ENCODE measurements around the gene YTHDF2.
"Not testable (repeated sequence)": the region's sequence is repeated elsewhere in the genome, so short reads cannot be mapped to it uniquely, and the experiment has no call there.

YTHDF2 gene

DNA sequence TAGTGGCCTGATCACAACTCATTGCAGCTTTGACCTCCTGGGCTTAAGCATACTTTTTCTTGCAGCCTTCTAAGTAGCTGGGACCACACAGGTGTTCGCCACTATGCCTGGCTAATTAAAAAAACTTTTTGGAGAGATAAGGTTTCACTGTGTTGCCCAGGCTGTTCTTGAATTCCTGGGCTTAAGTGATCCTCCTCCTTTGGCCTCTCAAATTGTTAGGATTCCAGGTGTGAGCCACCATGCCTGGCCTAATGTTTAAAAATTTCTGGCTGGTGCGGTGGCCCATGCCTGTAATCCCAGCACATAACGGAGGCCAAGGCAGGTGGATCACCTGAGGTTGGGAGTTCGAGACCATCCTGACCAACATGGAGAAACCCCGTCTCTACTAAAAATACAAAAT is 24.4 kb downstream of the YTHDF2 start:
- DNase-seq = no peak

DNA sequence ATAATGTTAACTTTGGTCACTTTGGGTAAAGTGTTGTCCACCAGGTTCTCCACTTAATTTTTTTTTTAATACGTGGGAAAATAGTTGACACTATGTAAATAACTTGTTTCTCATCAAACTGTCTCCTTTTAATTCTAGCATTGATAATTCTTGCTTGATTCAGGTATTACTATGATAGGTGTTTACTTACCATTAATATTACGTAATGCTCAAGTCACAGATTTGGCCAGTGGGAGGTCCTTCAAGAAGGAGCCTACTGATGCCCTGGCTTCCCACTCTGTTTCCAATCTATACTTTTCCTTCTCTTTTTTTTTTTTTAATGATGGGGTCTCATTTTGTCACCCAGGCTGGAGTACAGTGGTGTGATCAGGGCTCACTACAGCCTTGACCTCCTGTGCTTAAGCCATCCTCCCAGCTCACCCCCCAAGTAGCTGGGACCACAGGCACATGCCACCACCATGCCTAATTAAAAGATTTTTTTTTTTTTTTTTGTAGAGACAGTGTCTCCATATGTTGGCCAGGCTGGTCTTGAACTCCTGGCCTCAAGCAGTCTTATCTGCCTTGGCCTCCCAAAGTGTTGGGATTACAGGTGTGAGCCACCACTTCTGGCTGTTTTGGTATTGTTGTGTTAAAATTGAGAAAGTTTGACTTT is 29.9 kb downstream of the YTHDF2 start:
- no peak for DNase-seq

DNA sequence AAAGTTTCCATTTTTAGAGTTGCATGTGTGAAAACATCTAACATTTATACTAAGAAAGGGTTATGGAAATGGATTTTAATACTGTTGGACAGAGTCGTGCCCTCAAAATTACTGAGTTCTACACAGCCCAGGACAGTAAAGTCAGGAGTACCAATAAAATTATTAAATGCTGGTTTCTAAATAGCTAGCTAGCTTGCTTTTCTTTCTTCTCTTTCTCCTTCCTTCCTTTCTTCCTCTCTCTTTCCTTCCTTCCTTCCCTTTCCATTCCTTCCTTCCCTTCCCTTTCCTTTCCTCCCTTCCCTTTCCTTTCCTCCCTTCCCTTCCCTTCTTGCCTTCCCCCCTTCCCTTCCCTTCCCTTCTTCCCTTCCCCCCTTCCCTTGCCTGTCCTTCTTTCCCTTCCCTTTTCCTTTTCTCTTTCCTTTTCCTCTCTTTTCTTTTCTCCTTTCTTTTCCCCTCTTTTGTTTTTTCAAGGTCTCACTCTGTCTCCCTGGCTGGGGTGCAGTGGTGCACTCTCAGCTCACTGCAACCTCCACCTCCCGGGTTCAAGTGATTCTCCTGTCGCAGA is 33.9 kb downstream of the YTHDF2 start:
- no peak for DNase-seq

DNA sequence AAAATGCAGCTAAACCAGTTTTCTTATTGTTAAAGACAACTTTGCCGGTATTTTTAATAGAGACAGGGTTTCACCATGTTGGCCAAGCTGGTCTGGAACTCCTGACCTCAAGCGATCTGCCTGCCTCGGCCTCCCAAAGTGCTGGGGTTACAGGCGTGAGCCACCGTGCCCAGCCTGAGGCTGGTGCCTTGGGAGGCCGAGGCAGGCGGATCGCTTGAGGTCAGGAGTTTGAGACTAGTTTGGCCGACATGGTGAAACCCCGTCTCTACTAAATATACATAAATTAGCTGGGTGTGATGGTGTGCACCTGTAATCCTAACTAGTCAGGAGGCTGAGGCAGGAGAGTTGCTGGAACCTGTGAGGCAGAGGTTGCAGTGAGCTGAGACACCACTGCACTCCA is 35.2 kb downstream of the YTHDF2 start:
- DNase-seq = not testable (repeated sequence)

DNA sequence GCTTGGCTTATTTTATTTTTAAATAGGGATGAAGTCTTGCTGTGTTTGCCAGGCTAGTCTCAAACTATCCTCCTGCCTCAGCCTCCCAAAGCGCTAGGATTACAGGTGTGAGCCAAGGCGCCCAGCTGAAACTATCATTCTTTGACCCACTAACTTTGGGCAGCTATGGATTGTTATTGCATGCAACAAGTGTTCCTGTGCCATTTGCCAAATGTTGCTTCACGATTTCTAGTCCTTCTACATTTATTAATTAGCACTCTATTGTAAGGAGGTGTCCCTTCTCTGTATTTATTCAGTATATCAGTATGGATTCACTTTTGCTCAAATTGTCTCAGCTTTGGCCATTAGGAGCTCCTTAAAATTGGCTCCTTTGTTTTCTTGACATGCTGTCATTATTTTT is 36.4 kb downstream of the YTHDF2 start:
- DNase-seq = no peak

DNA sequence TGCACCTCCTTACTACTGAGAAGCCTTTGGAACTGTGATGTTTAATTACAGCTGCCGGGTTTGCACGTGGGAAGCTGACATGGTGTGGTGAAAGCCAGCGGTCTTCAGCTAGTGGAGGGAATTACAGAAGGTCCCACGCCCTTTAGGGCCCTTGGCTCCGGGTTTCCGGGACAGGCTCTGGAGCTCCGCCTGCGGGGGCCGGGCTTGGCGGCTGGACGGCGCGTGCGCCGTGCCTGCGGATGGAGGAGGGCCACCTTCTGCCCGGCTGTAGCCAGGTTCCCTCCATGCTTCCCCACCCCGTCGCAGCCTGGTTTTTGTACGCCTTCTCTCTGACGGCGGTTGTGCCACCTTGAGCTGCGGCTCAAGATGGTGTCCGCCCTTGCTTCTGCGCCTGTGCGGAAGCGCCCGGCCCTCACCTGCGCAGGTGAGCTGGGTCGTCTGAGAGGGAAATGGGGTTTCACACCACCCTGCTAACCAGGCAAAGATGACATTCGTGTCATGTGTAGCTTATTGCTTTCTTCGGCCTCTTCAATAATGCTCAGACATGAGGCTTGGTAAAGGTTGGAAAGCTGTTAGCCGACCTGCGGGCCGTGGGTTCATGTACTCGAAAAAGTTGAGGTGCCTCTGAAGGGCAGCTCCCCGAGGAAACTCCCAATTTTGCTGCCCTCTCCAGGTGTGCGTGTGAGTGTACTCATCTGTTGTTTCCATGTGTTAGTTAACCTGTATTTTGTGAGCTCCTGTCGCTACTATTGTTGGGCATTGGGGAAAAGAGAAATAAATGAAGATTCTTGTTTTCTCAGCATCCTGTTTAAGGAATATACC is 38.6 kb downstream of the YTHDF2 start:
- DNase-seq = peak; percentile 74

DNA sequence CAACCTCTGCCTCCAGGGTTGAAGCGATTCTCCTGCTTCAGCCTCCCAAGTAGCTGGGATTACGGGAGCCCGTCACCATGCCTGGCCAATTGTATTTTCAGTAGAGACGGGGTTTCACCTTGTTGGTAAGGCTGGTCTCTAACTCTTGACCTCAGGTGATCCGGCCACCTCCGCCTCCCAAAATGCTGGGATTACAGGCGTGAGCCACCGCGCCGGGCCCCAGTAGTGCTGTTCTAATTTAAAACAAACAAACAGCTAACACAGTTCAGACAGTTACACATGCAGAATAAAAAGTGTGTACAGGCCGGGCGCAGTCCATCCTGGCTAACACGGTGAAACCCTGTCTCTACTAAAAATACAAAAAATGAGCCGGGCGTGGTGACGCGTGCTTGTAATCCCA is 39.6 kb downstream of the YTHDF2 start:
- no peak for DNase-seq

DNA sequence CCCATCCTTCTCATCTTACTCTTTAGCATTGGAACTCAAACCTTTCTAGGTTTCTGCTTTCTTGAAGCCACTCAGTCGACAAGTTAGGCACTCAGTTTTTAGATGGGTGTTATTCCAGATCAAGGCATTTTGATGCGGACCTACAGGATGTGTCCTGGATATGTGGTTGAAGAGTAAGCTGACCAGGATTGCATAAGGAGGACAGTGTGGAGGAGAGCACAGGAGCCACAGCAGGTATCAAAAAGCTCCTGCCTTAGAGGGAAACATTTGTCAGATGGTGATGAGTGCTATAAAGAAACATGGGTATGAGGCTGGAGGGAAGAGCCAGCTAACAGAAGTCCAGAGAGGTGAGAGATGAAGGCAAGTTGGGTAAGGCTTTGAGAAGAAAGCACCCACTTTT is 41.3 kb downstream of the YTHDF2 start:
- DNase-seq = no peak

DNA sequence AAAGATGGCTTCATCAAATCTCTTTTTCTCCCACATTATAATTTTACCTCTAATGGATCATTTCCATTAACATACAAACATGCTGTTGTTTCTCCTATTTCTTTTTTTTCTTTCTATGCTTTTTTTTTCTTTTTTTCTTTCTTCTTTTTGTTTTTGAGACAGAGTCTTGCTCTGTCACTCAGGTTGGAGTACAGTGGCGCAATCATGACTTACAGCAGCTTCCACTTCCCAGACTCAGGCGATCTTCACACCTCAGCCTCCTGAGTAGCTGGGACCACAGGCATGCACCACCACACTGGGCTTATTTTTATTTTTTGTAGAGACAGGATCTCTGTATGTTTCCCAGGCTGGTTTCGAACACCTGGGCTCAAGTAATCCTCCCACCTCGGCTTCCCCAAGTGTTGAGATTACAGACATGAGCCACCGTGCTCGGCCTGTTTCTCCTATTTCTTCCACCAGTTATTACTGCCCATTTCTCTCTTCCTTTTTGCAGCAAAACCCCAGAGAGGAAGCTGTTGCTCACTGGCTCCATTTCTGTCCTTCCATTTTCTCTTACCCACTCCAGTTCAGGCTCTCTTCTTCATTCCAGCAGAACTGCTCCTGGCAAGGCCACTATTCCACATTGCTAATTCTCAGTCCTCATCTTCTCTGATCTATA is 43.1 kb downstream of the YTHDF2 start:
- DNase-seq = no peak

DNA sequence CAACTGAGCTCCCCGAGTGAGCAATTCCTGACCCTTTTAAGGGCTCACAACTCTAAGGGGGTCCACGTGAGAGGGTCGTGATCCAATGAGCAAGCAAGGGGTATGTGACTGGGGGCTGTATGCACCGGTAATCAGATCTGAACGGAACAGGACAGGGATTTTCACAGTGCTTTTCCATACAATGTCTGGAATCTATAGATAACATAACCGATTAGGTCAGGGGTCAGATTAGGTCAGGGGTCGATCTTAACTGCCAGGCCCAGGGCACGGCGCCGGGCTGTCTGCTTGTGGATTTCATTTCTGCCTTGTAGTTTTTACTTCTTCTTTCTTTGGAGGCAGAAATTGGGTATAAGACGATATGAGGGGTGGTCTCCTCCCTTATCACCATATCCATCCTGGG is 44.6 kb downstream of the YTHDF2 start:
- DNase-seq = no peak

DNA sequence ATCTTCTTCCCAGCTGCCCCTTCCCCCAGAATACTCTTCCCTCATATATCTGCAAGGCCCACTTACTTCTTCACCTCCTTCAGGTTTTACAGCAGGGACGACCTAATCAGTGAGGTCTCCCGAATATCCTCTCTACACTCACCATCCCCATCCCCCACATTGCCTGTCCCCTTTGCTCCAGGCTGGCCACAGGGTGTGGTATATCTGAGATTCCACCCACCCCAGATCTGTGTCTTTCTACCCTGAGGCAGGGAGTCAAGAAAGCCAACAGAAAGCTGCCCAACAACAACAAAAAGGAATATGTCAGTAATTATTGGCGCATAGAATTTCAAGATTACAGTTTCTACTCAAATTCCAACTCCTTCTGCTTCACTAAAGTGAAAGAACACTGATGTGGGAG is 45.3 kb downstream of the YTHDF2 start:
- no peak for DNase-seq

DNA sequence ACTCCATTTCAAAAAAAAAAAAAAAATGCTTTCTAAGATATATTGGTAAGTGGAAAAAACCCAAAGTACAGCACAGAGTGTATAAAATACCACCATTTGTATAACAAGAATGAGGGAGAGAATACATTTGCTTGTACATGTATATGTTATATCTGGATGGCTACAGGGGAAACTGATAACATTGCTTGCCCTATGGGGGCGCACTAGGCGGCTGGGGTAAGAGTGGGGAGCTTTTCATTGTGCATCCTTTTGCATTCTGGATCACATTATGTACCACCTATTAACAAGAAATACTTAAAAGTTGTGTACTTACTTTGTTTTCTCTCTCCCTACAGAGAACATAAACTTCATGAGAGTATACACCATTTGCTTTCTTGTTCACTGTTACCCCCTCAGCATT is 46.6 kb downstream of the YTHDF2 start:
- DNase-seq = no peak

DNA sequence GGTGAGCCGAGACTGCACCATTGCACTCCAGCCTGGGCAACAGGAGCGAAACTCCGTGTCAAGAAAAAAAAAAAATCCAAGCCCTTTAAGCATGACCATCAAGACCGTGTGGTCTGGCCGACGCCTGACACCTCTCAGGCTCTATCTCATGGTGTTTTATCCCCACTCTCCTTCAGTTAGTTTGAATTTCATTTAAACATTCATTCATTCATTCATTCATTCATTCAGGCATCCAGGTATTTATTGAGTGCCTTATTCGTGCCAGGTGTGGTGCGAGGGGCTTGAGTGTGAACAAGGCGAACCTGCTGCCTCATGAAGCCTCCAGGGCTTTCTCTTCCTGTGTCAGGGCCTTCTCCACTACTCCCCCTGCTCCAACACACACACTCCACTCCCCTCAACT is 52.7 kb downstream of the YTHDF2 start:
- DNase-seq = no peak

DNA sequence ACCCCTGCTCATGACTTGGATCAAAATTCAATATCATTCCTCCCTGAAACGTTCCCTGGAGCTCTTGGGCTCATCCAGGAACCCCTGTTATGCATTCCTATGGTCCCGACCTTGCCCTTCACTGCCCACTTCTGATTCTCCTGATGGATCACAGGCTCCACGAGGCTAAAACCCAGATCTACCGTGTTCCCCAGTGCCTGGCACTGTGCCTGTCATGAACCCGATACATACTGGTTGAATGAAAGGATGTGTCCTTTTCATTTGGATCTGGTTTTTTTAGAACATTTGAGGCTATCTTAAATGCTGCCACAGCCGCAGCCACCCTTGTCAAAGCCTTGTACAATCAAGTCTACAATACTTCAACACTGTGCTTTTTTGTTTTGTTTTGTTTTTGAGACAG is 53.1 kb downstream of the YTHDF2 start:
- DNase-seq = no peak

DNA sequence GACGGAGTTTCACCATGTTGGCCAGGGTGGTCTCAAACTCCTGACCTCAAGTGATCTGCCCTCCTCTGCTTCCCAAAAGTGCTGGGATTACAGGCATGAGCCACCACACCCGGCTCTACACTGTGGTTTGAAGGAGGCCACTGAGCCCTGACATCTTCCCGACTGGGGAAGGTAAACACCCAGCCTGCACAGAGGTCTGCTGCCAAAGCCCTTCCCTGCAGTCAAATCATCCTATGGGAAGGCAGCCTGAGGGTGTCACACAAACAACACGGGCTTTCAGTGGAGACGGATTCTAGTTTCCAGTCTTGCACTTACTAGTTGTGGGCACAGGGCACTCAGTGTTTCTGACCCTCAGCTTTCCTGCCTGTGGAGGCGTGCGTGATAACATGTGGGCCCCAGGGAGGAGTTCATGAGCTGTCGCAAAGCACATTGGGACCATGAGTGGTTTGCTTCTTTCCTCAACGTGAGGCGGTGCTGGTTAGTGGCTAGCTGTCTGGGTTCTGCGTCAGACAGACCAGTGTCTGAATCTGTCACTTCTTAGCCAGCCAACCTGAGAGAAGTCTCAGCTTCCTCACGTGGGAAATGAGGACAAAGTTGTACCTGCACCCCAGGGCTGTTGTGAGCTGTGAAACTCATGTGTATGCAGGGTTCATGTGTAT is 53.8 kb downstream of the YTHDF2 start:
- DNase-seq = no peak

DNA sequence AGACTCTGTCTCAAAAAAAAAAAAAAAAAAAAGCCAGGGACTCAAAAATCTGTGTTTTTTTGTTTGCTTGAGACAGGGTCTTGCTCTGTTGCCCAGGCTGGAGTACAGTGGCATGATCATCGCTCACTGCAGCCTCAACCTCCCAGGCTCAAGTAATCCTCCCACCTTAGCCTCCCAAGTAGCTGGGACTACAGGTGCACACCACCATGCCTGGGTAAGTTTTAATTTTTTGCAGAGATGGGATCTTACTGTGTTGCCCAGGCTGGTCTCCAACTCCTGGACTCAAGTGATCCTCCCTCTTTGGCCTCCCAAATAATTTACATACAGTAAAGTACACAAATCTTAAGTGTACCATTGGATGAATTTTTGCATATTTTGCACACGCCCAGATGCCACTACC is 55.2 kb downstream of the YTHDF2 start:
- not testable (repeated sequence) for DNase-seq

DNA sequence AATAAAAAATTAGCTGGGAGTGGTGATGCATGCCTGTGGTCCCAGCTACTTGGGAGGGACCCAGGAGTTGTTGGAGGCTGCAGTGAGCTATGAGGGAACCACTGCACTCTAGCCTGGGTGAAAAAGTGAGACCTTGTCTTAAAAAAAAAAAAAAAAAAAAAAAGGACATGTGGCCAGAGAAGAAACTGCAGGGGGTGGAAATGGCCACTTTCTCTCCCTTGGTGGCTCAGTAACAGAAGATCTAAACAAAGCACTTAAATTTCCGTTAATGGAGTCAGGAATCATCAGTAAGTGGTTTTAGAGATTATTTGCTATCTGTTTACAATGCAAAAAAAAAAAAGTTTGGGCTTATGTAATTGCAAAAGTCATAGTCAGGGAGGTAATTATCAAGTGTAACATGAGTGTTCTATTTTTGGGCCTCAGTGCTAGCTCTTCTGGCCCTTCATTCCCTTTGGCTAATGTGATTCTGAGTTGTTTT is 55.9 kb downstream of the YTHDF2 start:
- no peak for DNase-seq

DNA sequence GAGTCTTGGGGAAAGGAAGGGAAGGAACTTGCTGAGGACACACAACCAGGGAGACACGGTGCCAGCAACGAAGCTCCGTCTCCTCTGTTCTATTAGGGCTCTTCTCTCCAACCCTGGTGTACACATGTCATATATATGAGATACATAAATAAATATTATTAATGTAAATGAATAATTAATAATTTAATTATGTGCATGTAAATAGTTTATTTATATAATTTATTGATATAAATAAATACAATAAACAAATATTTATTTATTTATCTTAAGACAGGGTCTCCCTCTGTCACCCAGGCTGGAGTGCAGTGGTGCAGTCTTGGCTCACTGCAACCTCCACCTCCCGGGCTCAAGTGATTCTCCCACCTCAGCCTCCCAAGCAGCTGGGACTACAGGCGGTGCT is 57.8 kb downstream of the YTHDF2 start:
- not testable (repeated sequence) for DNase-seq

DNA sequence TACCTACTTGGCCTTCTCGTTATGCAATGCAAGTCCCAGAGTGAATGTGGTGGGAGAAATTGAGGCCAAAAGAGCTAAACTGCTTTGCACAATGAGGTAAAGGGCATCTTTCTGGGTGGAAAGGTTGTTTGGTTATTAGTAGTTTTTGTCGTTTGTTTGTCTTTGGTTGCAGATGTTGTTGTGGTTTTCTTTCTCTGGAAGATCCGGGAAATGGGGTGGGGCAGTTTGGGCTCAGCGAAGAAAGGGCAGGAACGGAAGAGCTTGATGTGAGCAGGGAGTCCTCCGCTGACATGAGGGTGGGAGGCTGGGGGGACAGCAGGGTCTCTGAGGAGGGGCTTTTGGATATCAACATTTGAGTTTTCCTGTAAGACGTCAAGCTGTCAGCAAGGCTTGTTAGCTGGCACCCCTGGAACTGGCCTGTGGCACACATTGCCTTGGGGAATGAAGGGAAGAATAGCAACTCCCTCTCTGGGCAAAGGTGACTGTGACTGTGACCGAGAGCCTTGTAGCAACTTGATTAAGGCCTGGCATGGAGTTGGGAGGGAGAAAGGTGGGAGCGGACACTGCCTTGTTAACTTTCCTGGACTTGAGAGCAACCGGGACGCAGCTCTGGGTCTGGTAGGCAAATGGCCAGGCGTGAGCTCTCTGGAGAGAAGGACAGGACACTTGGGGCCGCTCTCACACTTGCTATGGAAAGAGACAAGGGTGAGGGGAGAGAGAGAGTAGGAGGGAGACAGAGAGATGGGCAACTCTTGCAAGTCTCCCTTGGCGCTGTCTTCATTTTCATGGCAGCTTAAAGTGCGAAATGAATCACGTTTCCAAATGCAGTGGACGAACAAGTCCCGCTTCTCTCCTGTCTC is 59.8 kb downstream of the YTHDF2 start:
- DNase-seq = no peak

DNA sequence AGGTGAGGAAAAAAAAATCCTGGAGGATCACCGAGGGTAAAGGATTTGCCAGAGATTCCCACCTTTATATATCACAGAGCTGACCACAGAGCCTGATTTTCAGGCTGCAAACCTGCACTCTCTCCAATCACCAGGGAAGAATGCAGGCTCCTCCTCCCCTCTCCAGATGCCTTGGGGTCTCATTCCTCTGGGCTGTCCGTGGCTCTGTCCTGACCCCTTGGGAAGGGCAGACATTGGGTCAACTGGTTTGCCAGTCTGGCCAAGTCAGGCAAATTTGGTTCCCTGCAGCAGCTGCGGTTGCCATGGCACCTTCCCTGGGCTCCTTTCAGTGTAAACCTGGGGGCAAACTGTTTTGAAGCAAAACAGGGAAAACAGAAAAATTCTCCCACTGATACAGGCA is 63.6 kb downstream of the YTHDF2 start:
- DNase-seq = no peak

DNA sequence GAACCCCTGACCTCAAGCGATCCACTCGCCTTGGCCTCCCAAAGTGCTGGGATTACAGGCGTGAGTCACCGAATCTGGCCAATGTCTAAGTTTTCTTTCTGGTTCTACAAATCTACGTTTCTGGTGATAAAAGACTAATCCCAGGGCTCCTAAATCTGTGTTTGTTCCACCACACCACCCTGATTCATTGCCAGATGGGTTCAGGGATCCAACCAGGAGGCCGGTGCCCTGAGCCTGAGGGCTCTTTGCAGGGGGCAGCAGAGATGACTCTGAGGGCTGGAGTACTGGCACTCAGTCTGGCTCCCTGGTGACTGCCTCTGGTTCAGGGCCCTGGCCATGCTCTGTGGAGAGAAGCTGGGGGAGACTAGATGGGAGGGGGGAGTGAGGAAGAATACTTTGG is 64.7 kb downstream of the YTHDF2 start:
- no peak for DNase-seq

DNA sequence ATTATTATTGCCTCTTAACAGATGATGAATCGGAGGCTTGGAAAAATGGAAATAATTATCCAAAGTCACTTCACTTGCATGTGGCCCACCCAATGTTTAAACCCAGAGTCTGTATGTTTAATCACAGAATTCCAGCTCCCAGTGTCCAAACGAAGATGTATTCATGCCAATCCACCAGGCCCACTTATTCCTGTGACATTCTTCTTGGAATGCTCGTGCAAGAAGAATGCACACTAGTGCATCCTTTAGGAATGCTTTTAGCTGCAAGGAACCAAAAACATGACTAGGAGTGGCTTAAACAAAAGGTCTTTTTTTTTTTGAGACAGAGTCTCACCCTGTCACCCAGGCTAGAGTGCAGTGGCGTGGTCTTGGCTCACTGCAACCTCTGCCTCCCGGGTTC is 66.3 kb downstream of the YTHDF2 start:
- DNase-seq = no peak
